ENCODE measurements around the gene NAV2. TPM values are rescaled to one million over a fixed set of nuclear protein-coding genes. Genes with fewer than 3 reads are reported as not detected.

The NAV2 gene
- total RNA-seq, 1 experiment from 2014 or later = 46.3 TPM

- TF ChIP-seq, protein P1, sequence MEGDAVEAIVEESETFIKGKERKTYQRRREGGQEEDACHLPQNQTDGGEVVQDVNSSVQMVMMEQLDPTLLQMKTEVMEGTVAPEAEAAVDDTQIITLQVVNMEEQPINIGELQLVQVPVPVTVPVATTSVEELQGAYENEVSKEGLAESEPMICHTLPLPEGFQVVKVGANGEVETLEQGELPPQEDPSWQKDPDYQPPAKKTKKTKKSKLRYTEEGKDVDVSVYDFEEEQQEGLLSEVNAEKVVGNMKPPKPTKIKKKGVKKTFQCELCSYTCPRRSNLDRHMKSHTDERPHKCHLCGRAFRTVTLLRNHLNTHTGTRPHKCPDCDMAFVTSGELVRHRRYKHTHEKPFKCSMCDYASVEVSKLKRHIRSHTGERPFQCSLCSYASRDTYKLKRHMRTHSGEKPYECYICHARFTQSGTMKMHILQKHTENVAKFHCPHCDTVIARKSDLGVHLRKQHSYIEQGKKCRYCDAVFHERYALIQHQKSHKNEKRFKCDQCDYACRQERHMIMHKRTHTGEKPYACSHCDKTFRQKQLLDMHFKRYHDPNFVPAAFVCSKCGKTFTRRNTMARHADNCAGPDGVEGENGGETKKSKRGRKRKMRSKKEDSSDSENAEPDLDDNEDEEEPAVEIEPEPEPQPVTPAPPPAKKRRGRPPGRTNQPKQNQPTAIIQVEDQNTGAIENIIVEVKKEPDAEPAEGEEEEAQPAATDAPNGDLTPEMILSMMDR (conservative IDR thresholded peaks at IDR 0.05) = no peak
- Histone ChIP-seq H3K27ac (ENCODE audit: insufficient read length, low read depth, low read length) (no peak overlapping the region), H3K14ac (ENCODE audit: insufficient read depth, low read length) (no peak overlapping the region), H2AFZ (ENCODE audit: low read length) (no peak overlapping the region), H3K56ac (ENCODE audit: insufficient read length, low read depth, low read length) (no peak overlapping the region), H3K23me2 (ENCODE audit: insufficient read length, low read depth, low read length, poor library complexity, severe bottlenecking) (no peaks in the 10 kb centered on the region), H4K8ac (replicated peaks; ENCODE audit: insufficient read length, low read depth, low read length) (no peak overlapping the region), H3K27me3 (ENCODE audit: insufficient read depth, low read length) (no peaks in the 10 kb centered on the region), H2BK15ac (ENCODE audit: low read depth, low read length) (no peak overlapping the region), H3K4ac (ENCODE audit: low read depth, low read length) (no peak overlapping the region), H3K23ac (ENCODE audit: insufficient read length, low read depth, low read length) (no peak overlapping the region), H3K9me3 (ENCODE audit: control insufficient read depth, low read depth, low read length) (no peaks in the 10 kb centered on the region), H3K18ac (ENCODE audit: insufficient read length, low read depth, low read length) (no peak overlapping the region), H2BK120ac (ENCODE audit: low read depth, low read length, poor library complexity, severe bottlenecking) (no peak overlapping the region), H3K9ac (ENCODE audit: extremely low read depth, insufficient read length, low read length) (no peak overlapping the region), H3K79me1 (ENCODE audit: insufficient read depth, low read depth, low read length, poor library complexity, severe bottlenecking) (no peaks in the 10 kb centered on the region), H2BK12ac (ENCODE audit: insufficient read length, low read depth, low read length) (no peak overlapping the region), H4K5ac (ENCODE audit: insufficient read length, low read depth, low read length) (no peak overlapping the region), H3T11ph (ENCODE audit: low read length) (no peak overlapping the region), H3K4me2 (ENCODE audit: insufficient read depth, insufficient read length, low read length) (no peak overlapping the region), H4K20me1 (ENCODE audit: control insufficient read depth, insufficient read depth, insufficient read length) (no peaks in the 10 kb centered on the region), H2BK5ac (ENCODE audit: insufficient read length, low read length) (no peak overlapping the region), H2BK20ac (ENCODE audit: low read depth, low read length, poor library complexity, severe bottlenecking) (no peak overlapping the region), H3K79me2 (ENCODE audit: insufficient read depth, low read length) (no peaks in the 10 kb centered on the region), H3K4me1 (ENCODE audit: insufficient read depth, low read length) (0 out of 2 replicates have a peak, but pooled peaks cover 1% of the 10 kb centered on the region), H4K91ac (ENCODE audit: insufficient read length, low read depth, low read length) (no peak overlapping the region), H2AK5ac (ENCODE audit: insufficient read length, low read length) (no peak overlapping the region)
- no peak overlapping the region for H3K4me3 Mint-ChIP-seq
- WGBS (ENCODE audit: extremely low coverage, insufficient read length, low lambda C conversion rate) = no CpG with 5 or more reads among the region's 5 CpGs
- H3K4me1 Mint-ChIP-seq = peaks cover 36 to 38% of the 10 kb centered on the region in 2 experiments
- H3K27ac Mint-ChIP-seq = peak overlapping the region in 1 of 3 experiments; percentile 15; a peak in 2 of 7 replicates
- no peaks in the 10 kb centered on the region; the same call in 1 of the 2 replicates for H3K27me3 Mint-ChIP-seq (ENCODE audit: low read depth)
- peaks cover 1 to 4% (median 3%) of the 10 kb centered on the region in 3 experiments; a peak in 2 of 7 replicates for H3K36me3 Mint-ChIP-seq (ENCODE audit: insufficient read depth in 1 of 3, low read depth in 3 of 3)
- no peaks in the 10 kb centered on the region for H3K9me3 Mint-ChIP-seq
- DNase-seq = no peak
These were observed 194.5 kb downstream of the NAV2 start for GRCh38 chr11:19907008-19907579.
